Astrocyte of the spinal cord (primary cell): ENCODE measurements around the gene WDR4.

ENCODE experiments used
- DNase-seq: peaks from one replicate; pipeline ENCODE4 v3.0.0; 2011; ENCODE audit warnings: low read depth, low spot score
- H3K4me3 ChIP-seq: 2 replicates; pipeline ENCODE4 v1.5.1; 2011; ENCODE audit warnings: low read depth, mild to moderate bottlenecking, low read length, moderate library complexity
- in situ Hi-C: cut with HindIII; loops from 2 replicates; pipeline ENCODE4 v1.10.0; 2017; ENCODE audit warnings: low sequenced_read_pairs
- TF ChIP-seq, protein P1 (sequence below): IDR thresholded peaks from 2 replicates; pipeline ENCODE4 v1.5.1; 2012; ENCODE audit warnings: low read depth, mild to moderate bottlenecking, low read length, inconsistent platforms

The WDR4 gene

DNA sequence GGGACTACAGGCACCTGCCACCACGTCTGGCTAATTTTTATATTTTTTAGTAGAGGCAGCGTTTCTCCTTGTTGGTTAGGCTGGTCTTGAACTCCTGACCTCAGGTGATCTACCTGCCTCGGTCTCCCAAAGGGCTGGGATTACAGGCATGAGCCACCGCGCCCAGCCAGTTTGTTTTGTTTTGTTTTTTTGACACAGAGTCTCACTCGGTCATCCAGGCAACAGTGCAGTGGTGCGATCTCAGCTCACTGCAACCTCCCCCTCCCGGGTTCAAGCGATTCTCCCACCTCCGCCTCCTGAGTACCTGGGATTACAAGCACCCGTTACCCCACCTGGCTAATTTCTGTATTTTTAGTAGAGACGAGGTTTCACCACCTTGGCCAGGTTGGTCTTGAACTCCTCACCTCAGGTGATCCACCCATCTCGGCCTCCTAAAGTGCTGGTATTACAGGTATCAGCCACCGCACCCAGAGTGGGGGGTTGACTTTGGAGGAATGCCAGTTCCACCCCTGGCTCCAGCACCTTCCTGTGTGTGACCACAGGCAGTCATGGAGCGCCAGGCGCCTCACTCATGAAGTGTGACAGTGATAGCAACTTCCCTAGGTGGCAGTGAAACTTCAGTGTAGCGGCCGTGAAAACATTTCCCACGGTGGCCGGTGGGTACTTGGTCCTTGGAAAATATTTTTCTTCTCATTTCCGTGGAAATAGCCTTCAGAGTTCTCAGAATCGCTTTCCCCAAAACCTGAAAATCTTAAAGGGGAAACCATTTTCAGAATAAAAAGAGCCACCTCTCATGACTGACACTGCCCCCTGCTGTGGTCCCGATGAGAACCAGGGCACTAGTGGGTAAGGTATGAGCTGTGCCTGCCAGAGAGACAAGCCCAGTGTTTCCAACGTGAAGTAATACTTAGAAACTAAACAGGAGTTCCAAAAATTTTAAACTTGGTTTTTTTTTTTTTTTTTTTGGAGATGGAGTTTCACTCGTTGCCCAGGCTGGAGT, 48.6 kb downstream of the WDR4 start:
- no peak for DNase-seq
- H3K4me3 ChIP-seq, result no peak overlapping the region
- TF ChIP-seq, protein P1, sequence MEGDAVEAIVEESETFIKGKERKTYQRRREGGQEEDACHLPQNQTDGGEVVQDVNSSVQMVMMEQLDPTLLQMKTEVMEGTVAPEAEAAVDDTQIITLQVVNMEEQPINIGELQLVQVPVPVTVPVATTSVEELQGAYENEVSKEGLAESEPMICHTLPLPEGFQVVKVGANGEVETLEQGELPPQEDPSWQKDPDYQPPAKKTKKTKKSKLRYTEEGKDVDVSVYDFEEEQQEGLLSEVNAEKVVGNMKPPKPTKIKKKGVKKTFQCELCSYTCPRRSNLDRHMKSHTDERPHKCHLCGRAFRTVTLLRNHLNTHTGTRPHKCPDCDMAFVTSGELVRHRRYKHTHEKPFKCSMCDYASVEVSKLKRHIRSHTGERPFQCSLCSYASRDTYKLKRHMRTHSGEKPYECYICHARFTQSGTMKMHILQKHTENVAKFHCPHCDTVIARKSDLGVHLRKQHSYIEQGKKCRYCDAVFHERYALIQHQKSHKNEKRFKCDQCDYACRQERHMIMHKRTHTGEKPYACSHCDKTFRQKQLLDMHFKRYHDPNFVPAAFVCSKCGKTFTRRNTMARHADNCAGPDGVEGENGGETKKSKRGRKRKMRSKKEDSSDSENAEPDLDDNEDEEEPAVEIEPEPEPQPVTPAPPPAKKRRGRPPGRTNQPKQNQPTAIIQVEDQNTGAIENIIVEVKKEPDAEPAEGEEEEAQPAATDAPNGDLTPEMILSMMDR, result no peak
- in situ Hi-C loops, result no loop called here

DNA sequence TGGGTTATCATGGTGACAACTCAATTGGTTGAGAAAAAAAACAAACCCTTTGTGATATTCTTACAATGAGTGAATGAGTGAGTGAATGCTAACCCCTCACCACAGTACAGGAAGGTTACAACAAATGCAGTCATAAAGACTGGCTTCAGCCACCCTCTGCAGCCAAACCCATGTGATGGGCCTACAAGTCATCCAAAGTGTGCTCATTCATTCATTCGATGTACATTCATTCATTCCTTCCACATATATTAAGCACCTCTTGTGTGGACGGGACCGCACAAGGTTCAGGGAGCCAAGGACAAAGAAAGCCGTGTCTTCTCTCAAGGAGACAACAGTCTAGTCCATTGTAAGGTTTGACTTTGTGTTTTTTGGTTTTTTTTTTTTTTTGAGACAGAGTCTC, 49.4 kb downstream of the WDR4 start:
- no peak for DNase-seq
- no peak overlapping the region for H3K4me3 ChIP-seq
- in situ Hi-C loops, result no loop called here
- TF ChIP-seq, protein P1, result no peak

DNA sequence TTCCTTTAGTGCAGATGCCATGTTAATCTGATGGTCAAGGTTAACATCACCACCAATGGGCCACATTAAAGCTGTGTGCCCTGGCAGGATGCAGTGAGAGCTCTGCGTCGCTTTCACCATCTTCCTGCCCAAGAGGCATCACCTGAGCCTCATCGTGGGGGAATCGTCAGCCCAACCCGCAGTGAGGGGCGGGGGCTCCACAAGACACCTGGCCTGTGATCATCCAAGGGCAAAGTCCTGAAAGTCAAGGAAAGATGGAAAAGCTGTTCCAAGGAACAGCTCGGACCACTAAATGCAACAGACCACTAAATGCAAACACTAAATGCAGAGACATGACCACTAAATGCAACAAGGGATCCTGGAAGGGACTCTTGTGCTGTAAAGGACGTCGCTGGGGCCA, 49.9 kb downstream of the WDR4 start:
- DNase-seq, result no peak
- in situ Hi-C loops, result no loop called here
- TF ChIP-seq, protein P1, result no peak
- H3K4me3 ChIP-seq, result no peak overlapping the region

DNA sequence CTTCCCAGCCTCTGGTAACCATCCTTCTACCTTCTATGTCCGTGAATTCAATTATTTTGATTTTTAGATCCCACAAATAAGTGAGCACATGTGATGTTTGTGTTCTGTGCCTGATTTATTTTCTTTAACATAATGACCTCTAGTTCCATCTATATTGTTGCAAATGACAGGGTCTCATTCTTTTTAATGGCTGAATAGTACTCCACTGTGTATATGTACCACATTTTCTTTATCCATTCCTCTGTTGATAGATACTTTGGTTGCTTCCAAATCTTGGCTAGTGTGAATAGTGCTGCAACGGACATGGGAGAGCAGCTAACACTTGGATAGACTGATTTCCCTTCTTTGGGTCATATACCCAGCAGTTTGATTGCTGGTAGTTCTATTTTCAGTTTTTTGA, 51.8 kb downstream of the WDR4 start:
- no peak for DNase-seq
- TF ChIP-seq, protein P1, result no peak
- no peak overlapping the region for H3K4me3 ChIP-seq
- in situ Hi-C loops, result no loop called here

DNA sequence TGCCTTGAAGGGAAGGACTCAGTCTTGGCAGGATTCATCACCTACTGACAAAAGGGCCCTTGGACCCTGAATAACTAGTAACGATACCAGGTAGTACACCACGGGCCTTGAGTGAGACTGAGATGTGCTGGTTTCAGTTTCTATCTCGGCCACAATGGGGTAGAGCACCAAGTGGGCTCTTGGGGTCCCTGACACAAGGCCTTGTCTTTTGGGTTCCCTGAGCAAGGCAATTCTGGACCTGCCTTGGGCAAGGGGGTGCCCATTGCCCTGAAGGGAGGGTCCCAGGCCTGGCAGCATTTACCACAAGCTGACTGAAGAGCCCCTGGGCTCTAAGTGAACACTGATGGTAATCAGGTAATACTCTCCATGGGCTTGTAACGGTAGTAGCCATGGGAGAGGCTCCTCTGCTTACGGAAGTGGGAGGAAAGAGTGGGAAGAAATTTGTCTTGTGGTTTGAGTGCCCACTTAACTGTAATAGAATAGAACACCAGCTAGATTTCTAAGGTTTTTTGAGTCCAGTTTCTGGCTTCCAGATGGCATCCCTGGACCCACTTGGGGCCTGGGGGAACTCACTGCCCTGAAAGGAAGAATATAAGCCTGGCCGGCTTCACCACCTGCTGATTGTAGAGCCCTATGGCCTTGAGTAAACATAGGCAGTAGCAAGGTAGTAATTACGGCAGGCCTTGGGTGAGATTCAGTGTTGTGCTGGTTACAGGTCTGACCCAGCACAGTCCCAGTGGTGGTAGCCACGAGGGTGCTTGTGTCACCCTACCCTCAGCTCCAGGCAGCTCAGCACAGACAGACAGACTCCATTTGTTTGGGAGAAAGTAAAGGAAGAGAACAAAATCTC, 58.5 kb downstream of the WDR4 start:
- in situ Hi-C loops, result no loop called here
- H3K4me3 ChIP-seq, result no peak overlapping the region
- TF ChIP-seq, protein P1, result no peak
- DNase-seq, result no peak

DNA sequence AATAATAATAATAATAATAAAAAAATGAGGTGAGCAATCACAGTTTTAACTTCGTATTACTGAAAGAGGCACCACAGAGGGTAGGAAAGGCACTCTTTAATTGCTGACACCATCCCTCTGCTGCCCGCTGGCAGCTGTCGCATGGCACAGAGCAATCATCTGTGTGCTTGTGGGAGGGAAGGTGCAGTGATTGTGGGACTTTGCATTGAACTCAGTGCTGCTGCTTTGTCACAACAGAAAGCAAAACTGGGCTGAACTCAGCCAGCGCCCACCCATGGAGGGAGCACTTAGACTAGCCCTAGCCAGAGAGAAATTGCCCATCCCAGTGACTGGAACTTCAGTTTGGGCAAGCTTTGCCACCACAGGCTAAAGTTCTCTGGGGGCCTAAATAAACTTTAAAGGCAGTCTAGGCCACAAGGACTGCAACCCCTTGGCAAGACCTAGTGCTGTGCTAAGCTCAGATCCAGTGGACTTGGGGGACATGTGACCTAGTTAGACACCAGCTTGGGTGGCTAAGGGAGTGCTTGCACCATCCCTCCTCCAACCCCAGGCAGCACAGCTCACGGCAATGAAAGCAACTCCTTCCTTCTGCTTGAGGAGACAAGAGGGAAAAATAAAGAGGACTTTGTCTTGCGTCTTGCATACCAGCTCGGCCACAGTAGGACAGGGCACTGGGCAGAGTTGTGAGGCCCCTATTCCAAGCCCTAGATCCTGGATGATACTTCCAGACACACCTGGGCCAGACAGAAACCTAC, 59.3 kb downstream of the WDR4 start:
- TF ChIP-seq, protein P1, result no peak
- in situ Hi-C loops, result no loop called here
- no peak overlapping the region for H3K4me3 ChIP-seq
- no peak for DNase-seq
